Activated CD8-positive, alpha-beta memory T cell treated with anti-CD3 and anti-CD28 coated beads for 24 hours (primary cell): ENCODE results near the gene NME8.
"Not testable (repeated sequence)": the region's sequence is repeated elsewhere in the genome, so short reads cannot be mapped to it uniquely, and the experiment has no call there.

Source experiments
- DNase-seq: peaks from one replicate; pipeline ENCODE4 v3.0.0-alpha.2; 2020

The NME8 gene

GRCh38 chr7:37848297-37848696 lies at the start of gene NME8:
Gene NME8, plus strand, starts transcription at chr7:37848597. Its CDS starts 1,670 bp downstream, at chr7:37850267.
- no peak for DNase-seq

- no peak for DNase-seq
Measured at GRCh38 chr7:37806152-37806551, 42.2 kb upstream of the NME8 start.

- DNase-seq: not testable (repeated sequence)
Measured at GRCh38 chr7:37812161-37812580, 36.2 kb upstream of the NME8 start.

GRCh38 chr7:37815671-37816371 lies 32.6 kb upstream of the NME8 start:
- no peak for DNase-seq

- DNase-seq: no peak
Measured at GRCh38 chr7:37816922-37817590, 31.3 kb upstream of the NME8 start.

GRCh38 chr7:37817591-37817960 lies 30.8 kb upstream of the NME8 start:
- no peak for DNase-seq

GRCh38 chr7:37817996-37818720 lies 30.2 kb upstream of the NME8 start:
- DNase-seq: no peak

- no peak for DNase-seq
Measured at GRCh38 chr7:37820708-37821468, 27.5 kb upstream of the NME8 start.

GRCh38 chr7:37822946-37823345 lies 25.5 kb upstream of the NME8 start:
- no peak for DNase-seq

GRCh38 chr7:37823557-37823956 lies 24.8 kb upstream of the NME8 start:
- DNase-seq: no peak

- no peak for DNase-seq
Measured at GRCh38 chr7:37825038-37825437, 23.4 kb upstream of the NME8 start.

- DNase-seq: no peak
Measured at GRCh38 chr7:37826825-37827224, 21.6 kb upstream of the NME8 start.

- no peak for DNase-seq
Measured at GRCh38 chr7:37831244-37831643, 17.2 kb upstream of the NME8 start.

GRCh38 chr7:37832194-37832593 lies 16.2 kb upstream of the NME8 start:
- DNase-seq: no peak

- DNase-seq: peak; percentile 69
Measured at GRCh38 chr7:37833107-37833817, 15.1 kb upstream of the NME8 start.

GRCh38 chr7:37833818-37834146 lies 14.6 kb upstream of the NME8 start:
- no peak for DNase-seq

- no peak for DNase-seq
Measured at GRCh38 chr7:37853468-37853867, 5.1 kb downstream of the NME8 start.

- no peak for DNase-seq
Measured at GRCh38 chr7:37882086-37882485, 33.7 kb downstream of the NME8 start.

- no peak for DNase-seq
Measured at GRCh38 chr7:37893359-37893758, 45.0 kb downstream of the NME8 start.

GRCh38 chr7:37894671-37895070 lies 46.3 kb downstream of the NME8 start:
- no peak for DNase-seq

GRCh38 chr7:37899712-37900247 lies 51.4 kb downstream of the NME8 start:
- DNase-seq: no peak

- no peak for DNase-seq
Measured at GRCh38 chr7:37901236-37901827, 52.9 kb downstream of the NME8 start.
